ENCODE data around the gene NT5DC4. TPM values are rescaled to one million over a fixed set of nuclear protein-coding genes. Genes with fewer than 3 reads are reported as not detected.

Gene NT5DC4
- total RNA-seq, 1 donor from 2014 or later = not detected

DNA sequence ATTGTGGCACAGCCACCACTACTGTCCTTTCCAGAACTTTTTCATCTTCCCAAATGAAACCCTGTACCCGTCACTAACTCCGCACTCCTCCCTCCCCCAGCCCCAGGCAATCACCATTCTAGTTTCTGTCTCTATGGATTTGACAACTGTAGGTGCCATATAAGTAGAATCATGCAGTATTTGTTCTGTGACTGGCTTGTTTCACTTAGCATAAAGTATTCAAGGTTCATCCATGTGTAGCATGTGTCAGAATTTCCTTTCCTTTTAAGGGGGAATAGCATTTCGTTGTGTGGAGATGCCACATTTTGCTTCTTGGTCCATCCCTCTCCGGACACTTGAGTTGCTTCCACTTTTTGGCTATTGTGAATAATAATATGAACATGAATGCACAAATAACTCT, 44.4 kb downstream of the NT5DC4 start:
- Mint-ChIP-seq H3K4me3 (ENCODE audit: unreplicated experiment) (peak overlapping the region; percentile 95), H3K27ac (ENCODE audit: unreplicated experiment) (no peak overlapping the region), H3K9me3 (ENCODE audit: unreplicated experiment) (peaks cover 7% of the 10 kb centered on the region), H3K36me3 (ENCODE audit: low read depth, unreplicated experiment) (no peaks in the 10 kb centered on the region), H3K4me1 (ENCODE audit: low read depth, unreplicated experiment) (peaks cover 2% of the 10 kb centered on the region), H3K27me3 (ENCODE audit: low read depth, unreplicated experiment) (peaks cover 5% of the 10 kb centered on the region)
- H3K9ac ChIP-seq (ENCODE audit: low read length) = peak overlapping the region; percentile 65
- no peaks in the 10 kb centered on the region for H4K20me1 ChIP-seq (ENCODE audit: insufficient read depth, low read length)
- H3K4me3 ChIP-seq (ENCODE audit: insufficient read depth, low read depth, low read length) = peak overlapping the region; percentile 87
- H3K79me2 ChIP-seq (ENCODE audit: insufficient read depth, low read length) = peaks cover 30% of the 10 kb centered on the region
- no peak for DNase-seq (ENCODE audit: low read depth)
- H2AFZ ChIP-seq (ENCODE audit: low read depth, low read length) = peak overlapping the region; percentile 50
- H3K4me1 ChIP-seq (ENCODE audit: insufficient read depth, low read length) = no peaks in the 10 kb centered on the region
- H3K27me3 ChIP-seq (ENCODE audit: insufficient read depth, low read length) = no peaks in the 10 kb centered on the region
- TF ChIP-seq, protein P1, sequence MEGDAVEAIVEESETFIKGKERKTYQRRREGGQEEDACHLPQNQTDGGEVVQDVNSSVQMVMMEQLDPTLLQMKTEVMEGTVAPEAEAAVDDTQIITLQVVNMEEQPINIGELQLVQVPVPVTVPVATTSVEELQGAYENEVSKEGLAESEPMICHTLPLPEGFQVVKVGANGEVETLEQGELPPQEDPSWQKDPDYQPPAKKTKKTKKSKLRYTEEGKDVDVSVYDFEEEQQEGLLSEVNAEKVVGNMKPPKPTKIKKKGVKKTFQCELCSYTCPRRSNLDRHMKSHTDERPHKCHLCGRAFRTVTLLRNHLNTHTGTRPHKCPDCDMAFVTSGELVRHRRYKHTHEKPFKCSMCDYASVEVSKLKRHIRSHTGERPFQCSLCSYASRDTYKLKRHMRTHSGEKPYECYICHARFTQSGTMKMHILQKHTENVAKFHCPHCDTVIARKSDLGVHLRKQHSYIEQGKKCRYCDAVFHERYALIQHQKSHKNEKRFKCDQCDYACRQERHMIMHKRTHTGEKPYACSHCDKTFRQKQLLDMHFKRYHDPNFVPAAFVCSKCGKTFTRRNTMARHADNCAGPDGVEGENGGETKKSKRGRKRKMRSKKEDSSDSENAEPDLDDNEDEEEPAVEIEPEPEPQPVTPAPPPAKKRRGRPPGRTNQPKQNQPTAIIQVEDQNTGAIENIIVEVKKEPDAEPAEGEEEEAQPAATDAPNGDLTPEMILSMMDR (IDR thresholded peaks at IDR 0.05; ENCODE audit: insufficient read depth, low read depth, low read length) = no peak
- no peak for TF ChIP-seq EZH2 (IDR thresholded peaks at IDR 0.05; ENCODE audit: insufficient read depth, low read length)
- H3K4me2 ChIP-seq (ENCODE audit: low read length) = peak overlapping the region; percentile 93
- no peaks in the 10 kb centered on the region for H3K36me3 ChIP-seq (ENCODE audit: insufficient read depth, low read length)
- no peak for FAIRE-seq
- no peaks in the 10 kb centered on the region for H3K9me3 ChIP-seq (ENCODE audit: insufficient read depth, low read depth, low read length)
- H3K27ac ChIP-seq (ENCODE audit: low read depth, low read length) = peak overlapping the region; percentile 82

DNA sequence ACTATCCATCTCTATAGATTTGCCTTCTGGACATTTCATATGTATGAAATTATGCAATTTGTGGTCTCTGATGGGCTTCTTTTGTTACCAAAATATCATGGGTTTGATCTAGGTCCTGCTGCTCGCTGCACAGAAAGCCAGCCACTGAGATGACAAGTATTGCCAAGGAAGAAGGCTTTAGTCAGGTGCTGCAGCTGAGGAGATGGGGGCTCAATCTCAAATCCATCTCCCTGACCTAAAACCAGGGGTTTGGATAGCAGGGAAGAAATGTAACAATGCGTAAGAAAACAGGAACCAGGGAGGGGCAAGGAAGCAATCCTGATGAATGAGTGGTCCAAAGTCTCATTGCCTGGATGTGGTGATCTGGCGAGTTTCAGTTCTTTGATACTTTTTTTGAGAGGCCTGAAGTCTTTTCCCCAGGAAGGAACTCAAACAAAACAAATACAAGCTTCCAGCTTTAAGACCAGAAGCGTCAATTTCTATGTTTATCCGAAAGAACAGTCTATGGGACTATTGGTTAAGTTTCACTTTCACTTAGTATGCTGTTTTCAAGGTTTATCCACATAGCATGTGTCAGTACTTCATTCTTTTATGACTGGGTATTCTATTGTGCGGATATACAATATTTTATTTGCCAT, 47.0 kb downstream of the NT5DC4 start:
- Histone ChIP-seq H3K4me2 (ENCODE audit: low read length) (peak overlapping the region; percentile 9), H4K20me1 (ENCODE audit: insufficient read depth, low read length) (no peaks in the 10 kb centered on the region), H3K36me3 (ENCODE audit: insufficient read depth, low read length) (no peaks in the 10 kb centered on the region), H2AFZ (ENCODE audit: low read depth, low read length) (no peak overlapping the region), H3K4me3 (ENCODE audit: insufficient read depth, low read depth, low read length) (no peak overlapping the region), H3K9me3 (ENCODE audit: insufficient read depth, low read depth, low read length) (no peaks in the 10 kb centered on the region), H3K4me1 (ENCODE audit: insufficient read depth, low read length) (no peaks in the 10 kb centered on the region), H3K9ac (ENCODE audit: low read length) (no peak overlapping the region), H3K27ac (ENCODE audit: low read depth, low read length) (no peak overlapping the region), H3K27me3 (ENCODE audit: insufficient read depth, low read length) (no peaks in the 10 kb centered on the region), H3K79me2 (ENCODE audit: insufficient read depth, low read length) (peaks cover 16% of the 10 kb centered on the region)
- H3K27me3 Mint-ChIP-seq (ENCODE audit: low read depth, unreplicated experiment) = peaks cover 9% of the 10 kb centered on the region
- no peaks in the 10 kb centered on the region for H3K36me3 Mint-ChIP-seq (ENCODE audit: low read depth, unreplicated experiment)
- DNase-seq (ENCODE audit: low read depth) (no peak), FAIRE-seq (no peak)
- H3K4me3 Mint-ChIP-seq (ENCODE audit: unreplicated experiment) = no peak overlapping the region
- TF ChIP-seq EZH2 (IDR thresholded peaks at IDR 0.05; ENCODE audit: insufficient read depth, low read length) = no peak
- TF ChIP-seq, protein P1 (IDR thresholded peaks at IDR 0.05; ENCODE audit: insufficient read depth, low read depth, low read length) = no peak
- H3K9me3 Mint-ChIP-seq (ENCODE audit: unreplicated experiment) = peaks cover 7% of the 10 kb centered on the region
- no peak overlapping the region for H3K27ac Mint-ChIP-seq (ENCODE audit: unreplicated experiment)
- peaks cover 2% of the 10 kb centered on the region for H3K4me1 Mint-ChIP-seq (ENCODE audit: low read depth, unreplicated experiment)

DNA sequence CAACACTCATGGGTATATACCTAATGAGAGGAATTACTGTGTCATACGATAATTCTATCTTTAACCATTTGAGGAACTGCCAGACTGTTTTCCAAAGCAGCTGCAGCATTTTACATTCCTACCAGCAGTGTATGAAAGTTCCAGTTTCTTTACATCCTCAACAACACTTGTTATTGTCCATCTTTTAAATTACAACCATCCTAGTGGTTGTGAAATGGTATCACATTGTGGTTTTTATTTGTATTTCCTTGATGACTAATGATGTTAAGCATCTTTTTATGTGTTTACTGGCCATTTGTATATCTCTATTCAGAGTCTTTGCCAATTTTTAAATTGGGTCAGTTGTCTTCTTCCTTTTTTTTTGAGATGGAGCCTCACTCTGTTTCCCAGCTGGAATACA, 47.6 kb downstream of the NT5DC4 start:
- no peak overlapping the region for H3K4me2 ChIP-seq (ENCODE audit: low read length)
- H3K36me3 ChIP-seq (ENCODE audit: insufficient read depth, low read length) = no peaks in the 10 kb centered on the region
- H3K27me3 ChIP-seq (ENCODE audit: insufficient read depth, low read length) = no peaks in the 10 kb centered on the region
- DNase-seq (ENCODE audit: low read depth) (no peak), FAIRE-seq (no peak)
- no peak overlapping the region for H3K4me3 ChIP-seq (ENCODE audit: insufficient read depth, low read depth, low read length)
- H4K20me1 ChIP-seq (ENCODE audit: insufficient read depth, low read length) = no peaks in the 10 kb centered on the region
- TF ChIP-seq, protein P1 (IDR thresholded peaks at IDR 0.05; ENCODE audit: insufficient read depth, low read depth, low read length) = no peak
- TF ChIP-seq EZH2 (IDR thresholded peaks at IDR 0.05; ENCODE audit: insufficient read depth, low read length) = no peak
- no peaks in the 10 kb centered on the region for H3K4me1 ChIP-seq (ENCODE audit: insufficient read depth, low read length)
- no peak overlapping the region for H3K9ac ChIP-seq (ENCODE audit: low read length)
- peaks cover 10% of the 10 kb centered on the region for H3K79me2 ChIP-seq (ENCODE audit: insufficient read depth, low read length)
- H3K27me3 Mint-ChIP-seq (ENCODE audit: low read depth, unreplicated experiment) = peaks cover 9% of the 10 kb centered on the region
- H3K4me1 Mint-ChIP-seq (ENCODE audit: low read depth, unreplicated experiment) = peaks cover under 1% of the 10 kb centered on the region
- no peak overlapping the region for H3K4me3 Mint-ChIP-seq (ENCODE audit: unreplicated experiment)
- H3K9me3 Mint-ChIP-seq (ENCODE audit: unreplicated experiment) = peaks cover 7% of the 10 kb centered on the region
- H3K9me3 ChIP-seq (ENCODE audit: insufficient read depth, low read depth, low read length) = no peaks in the 10 kb centered on the region
- no peak overlapping the region for H3K27ac Mint-ChIP-seq (ENCODE audit: unreplicated experiment)
- no peak overlapping the region for H3K27ac ChIP-seq (ENCODE audit: low read depth, low read length)
- H2AFZ ChIP-seq (ENCODE audit: low read depth, low read length) = no peak overlapping the region
- no peaks in the 10 kb centered on the region for H3K36me3 Mint-ChIP-seq (ENCODE audit: low read depth, unreplicated experiment)

Measured in astrocyte (in vitro differentiated cells and primary cell).